Mucosa of stomach (tissue), 1 donor: ENCODE data around the gene SLCO3A1.
"Not testable (repeated sequence)": the region's sequence is repeated elsewhere in the genome, so short reads cannot be mapped to it uniquely, and the experiment has no call there.

Experiments
- H3K27me3 ChIP-seq: one replicate; pipeline ENCODE4 v1.7.0; 2013; ENCODE audit warnings: mild to moderate bottlenecking, low read length; ENCODE audit not compliant: control insufficient read depth, insufficient read depth
- H3K36me3 ChIP-seq: one replicate; pipeline ENCODE4 v1.7.0; 2013; ENCODE audit warnings: low read length; ENCODE audit not compliant: control insufficient read depth, insufficient read depth
- H3K4me1 ChIP-seq: one replicate; pipeline ENCODE4 v1.7.0; 2013; ENCODE audit warnings: mild to moderate bottlenecking, low read length; ENCODE audit not compliant: control insufficient read depth, insufficient read depth
- H3K4me3 ChIP-seq: one replicate; pipeline ENCODE4 v1.7.0; 2013; ENCODE audit warnings: low read length
- H3K9ac ChIP-seq: one replicate; pipeline ENCODE4 v1.7.0; 2013; ENCODE audit warnings: mild to moderate bottlenecking, low read length, moderate library complexity
- H3K9me3 ChIP-seq: one replicate; pipeline ENCODE4 v1.7.0; 2013; ENCODE audit warnings: mild to moderate bottlenecking, low read length, moderate library complexity; ENCODE audit not compliant: control insufficient read depth
- donor health status: Pancreatic carcinoma.

Gene SLCO3A1

DNA sequence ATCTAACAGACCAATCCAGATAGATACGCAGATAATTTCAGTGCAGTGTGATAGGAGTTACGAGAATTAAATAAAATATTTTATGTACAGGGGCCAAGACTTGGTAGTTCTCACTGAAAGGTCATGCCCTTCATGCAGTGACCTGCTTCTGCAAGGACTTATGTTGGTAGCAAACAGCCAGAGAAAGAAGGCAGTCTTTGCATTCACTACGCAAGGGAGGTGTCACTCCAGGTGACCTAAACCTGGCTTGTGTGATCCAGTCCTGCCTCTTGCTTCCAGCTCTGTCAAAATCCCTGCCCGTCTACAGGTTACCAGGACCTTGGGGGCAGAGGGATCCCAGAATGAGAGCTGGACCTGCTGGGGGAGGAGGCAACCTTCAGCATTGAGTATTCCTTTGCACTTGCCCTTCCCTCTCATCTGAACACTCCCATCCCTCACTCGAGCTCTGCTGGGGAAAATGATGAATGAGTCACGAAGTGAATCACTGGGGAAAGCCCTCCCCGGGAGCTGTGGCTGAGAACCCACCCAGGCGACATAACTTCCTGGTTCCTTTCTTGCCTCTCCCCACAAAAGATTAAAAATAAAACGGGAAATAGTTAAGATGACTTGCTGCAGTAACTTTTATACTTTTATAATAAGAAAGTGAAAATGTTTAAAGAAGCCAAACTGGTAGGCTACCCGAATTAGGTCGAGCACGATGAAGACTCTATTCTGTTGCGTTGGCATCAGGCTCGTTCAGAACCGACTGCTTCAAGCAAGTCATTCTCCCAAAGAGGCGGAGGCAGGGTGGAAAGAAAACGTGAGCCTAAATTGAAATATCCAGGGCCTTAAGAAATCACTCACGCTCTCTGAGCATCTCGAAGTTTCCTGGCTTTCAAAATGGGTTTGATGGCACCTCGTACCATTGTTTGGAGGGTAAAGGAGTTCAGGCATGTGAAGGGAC lies 216.1 kb downstream of the SLCO3A1 start:
- no peaks in the 10 kb centered on the region for H3K36me3 ChIP-seq
- H3K9me3 ChIP-seq, result no peaks in the 10 kb centered on the region
- H3K4me1 ChIP-seq, result peaks cover 26% of the 10 kb centered on the region
- no peak overlapping the region for H3K4me3 ChIP-seq
- H3K27me3 ChIP-seq, result no peaks in the 10 kb centered on the region
- H3K9ac ChIP-seq, result no peak overlapping the region

DNA sequence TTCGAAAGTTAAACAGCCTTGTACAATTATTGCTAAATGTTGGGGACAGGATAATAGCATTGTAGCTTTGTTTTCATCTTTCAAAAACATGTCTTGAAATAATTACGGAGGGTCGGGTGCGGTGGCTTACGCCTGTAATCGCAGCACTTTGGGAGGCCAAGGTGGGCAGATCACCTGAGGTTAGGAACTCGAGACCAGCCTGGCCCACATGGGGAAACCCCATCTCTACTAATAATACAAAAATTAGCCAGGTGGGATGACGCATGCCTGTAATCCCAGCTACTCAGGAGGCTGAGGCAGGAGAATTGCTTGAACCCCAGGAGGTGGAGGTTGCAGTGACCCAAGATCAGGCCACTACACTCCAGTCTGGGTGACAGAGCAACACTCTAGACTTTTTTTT lies 216.7 kb downstream of the SLCO3A1 start:
- H3K4me1 ChIP-seq, result peaks cover 31% of the 10 kb centered on the region
- H3K4me3 ChIP-seq, H3K9ac ChIP-seq, H3K36me3 ChIP-seq, H3K9me3 ChIP-seq, H3K27me3 ChIP-seq: not testable (repeated sequence)

DNA sequence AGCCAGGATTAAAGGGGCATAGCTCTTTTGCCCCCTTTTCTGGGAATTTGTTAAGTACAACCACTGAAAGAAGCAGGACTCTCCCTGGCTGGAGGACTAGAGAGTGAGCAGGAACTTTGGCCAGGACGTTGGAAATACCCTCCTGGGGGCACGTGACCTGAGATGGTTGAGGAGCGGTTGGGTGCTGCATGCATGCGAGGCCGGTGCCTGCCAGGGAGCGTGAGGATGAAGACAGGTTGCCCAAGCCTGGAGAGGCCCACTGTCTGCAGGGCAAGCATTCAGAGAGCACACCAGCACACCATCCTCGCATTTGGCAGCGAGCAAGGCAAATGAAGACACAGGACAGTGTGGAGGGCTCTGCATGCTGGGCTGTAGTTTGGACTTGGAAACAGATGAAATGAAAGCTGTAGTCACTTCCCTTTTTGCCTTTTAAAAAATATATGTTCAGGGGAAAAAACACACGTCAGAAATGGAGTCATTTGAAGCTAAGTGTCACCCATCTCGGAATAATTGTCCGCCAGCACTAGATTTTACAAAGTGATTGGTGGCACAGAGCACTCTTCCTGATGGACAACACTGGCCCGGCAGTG lies 217.6 kb downstream of the SLCO3A1 start:
- Histone ChIP-seq H3K36me3 (no peaks in the 10 kb centered on the region), H3K9ac (no peak overlapping the region), H3K27me3 (no peaks in the 10 kb centered on the region), H3K4me1 (peaks cover 33% of the 10 kb centered on the region), H3K9me3 (no peaks in the 10 kb centered on the region), H3K4me3 (no peak overlapping the region)

DNA sequence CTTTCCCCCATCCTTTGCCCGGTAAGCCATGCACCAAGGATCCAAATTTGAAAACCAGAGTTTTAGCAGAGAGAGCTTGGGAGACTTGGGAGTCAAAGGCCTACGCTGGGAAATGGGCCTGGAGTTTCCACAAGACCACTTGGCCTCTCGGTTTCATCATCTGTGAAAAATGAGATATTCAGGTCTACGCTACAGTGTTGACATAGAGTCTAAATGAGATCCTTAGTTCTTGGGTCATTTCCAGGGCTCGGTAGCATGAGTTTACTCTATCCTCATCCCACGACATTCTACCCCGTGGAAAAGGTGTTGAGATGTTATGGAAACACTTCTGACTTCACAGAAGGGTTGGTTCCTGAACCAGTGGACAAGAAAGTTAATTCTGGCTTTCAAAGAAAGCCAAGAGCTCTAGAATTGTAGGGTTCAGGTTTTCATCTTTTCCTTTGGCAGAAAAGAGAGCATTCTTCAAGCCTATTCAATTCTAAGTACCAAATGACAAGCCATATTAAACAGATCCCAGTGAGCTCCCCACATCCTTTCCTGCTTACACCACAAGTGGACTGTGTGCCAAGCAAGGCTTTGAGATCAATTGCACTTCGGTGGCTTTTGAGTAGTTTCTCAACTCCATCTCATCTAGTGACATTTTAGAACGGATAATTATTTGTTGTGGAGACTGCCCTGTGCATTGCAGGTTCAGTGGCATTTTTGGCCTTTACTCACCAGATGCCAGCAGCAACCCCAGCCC lies 219.7 kb downstream of the SLCO3A1 start:
- no peaks in the 10 kb centered on the region for H3K9me3 ChIP-seq
- H3K36me3 ChIP-seq, result no peaks in the 10 kb centered on the region
- no peak overlapping the region for H3K4me3 ChIP-seq
- peaks cover 33% of the 10 kb centered on the region for H3K4me1 ChIP-seq
- H3K9ac ChIP-seq, result no peak overlapping the region
- H3K27me3 ChIP-seq, result no peaks in the 10 kb centered on the region

DNA sequence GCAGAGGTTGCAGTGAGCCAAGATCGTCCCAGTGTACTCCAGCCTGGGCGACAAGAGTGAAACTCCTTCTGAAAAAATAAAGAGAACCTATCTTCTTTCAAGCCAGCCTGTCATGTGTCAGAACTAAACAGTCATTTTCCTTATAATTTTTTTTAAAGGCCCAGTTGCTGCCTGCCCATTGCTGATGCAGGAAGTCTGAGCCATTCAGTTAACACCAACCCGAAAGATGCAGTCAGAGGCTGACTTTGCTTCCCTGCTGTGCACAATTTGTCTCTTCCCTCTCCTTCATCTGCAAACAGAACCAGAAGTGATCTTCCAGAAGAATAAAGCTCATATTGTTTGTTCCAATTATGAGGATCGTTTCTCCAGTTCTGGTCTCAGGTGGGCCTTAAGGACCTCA lies 220.6 kb downstream of the SLCO3A1 start:
- Histone ChIP-seq H3K9me3 (no peaks in the 10 kb centered on the region), H3K4me1 (peaks cover 33% of the 10 kb centered on the region), H3K27me3 (no peaks in the 10 kb centered on the region)

DNA sequence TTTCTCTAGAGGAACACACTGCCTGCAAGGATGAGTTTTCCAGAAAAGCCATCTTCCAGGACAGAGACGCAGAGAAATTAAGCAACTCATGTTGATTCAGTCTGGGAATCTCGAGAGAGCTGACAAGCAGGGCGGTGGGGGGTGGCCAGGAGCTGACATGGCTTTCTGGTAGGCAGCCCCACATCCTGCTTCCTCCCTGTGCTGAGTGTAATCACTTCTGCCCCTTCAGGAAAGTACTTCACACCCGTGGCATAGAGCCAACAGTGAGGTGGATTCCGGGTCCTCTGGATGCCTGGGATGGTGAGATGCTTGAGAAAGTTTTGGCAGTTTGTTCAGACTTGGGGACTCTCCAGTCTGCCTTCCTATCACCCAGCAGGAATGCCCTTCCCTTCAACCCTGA lies 221.1 kb downstream of the SLCO3A1 start:
- H3K4me3 ChIP-seq, result no peak overlapping the region
- no peak overlapping the region for H3K9ac ChIP-seq
- no peaks in the 10 kb centered on the region for H3K27me3 ChIP-seq
- H3K36me3 ChIP-seq, result no peaks in the 10 kb centered on the region
- no peaks in the 10 kb centered on the region for H3K9me3 ChIP-seq
- peaks cover 27% of the 10 kb centered on the region for H3K4me1 ChIP-seq

More for the DNA sequence above, 220.6 kb downstream of the SLCO3A1 start:
- H3K9ac ChIP-seq, result no peak overlapping the region
- no peak overlapping the region for H3K4me3 ChIP-seq
- no peaks in the 10 kb centered on the region for H3K36me3 ChIP-seq

DNA sequence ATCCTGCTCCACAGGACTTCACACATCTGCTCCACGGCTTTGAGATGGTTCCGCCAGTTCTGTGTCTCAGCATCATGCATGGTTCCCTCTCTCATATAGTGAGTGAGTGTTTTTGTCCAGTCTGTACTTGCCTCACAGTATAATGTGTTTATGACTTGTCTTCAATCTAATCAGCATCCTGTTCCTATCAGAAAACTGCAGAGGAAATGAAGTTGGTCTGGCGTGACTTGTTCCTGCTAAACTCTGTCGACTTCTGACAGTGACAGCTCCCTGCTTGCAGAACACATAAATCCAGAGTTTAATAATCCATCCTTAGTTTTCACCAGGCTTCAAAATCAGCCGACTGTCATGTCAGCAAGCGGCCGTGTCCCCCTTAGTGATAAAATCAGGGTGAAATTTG lies 222.3 kb downstream of the SLCO3A1 start:
- no peaks in the 10 kb centered on the region for H3K9me3 ChIP-seq
- no peaks in the 10 kb centered on the region for H3K36me3 ChIP-seq
- no peaks in the 10 kb centered on the region for H3K27me3 ChIP-seq
- no peak overlapping the region for H3K4me3 ChIP-seq
- peaks cover 20% of the 10 kb centered on the region for H3K4me1 ChIP-seq
- no peak overlapping the region for H3K9ac ChIP-seq

DNA sequence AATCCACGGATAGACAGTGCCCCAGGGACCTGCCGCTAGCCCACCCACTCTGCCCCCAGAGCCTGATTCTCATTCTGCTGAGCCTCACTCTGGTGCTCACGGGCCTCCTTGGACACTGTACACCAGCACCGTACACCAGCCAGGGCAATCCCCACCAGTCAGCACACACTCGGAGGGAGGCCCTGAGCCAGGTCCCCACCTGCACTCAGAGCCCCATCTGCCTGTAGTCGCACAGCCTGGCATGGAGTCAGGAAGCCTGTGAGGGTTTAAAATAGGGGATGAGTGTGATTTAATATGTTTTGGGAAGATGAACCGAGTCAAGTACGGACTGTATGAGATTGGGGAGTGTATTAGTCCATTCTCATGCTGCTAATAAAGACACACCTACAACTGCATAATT lies 223.0 kb downstream of the SLCO3A1 start:
- Histone ChIP-seq H3K36me3 (no peaks in the 10 kb centered on the region), H3K4me1 (peaks cover 16% of the 10 kb centered on the region), H3K9ac (no peak overlapping the region)

DNA sequence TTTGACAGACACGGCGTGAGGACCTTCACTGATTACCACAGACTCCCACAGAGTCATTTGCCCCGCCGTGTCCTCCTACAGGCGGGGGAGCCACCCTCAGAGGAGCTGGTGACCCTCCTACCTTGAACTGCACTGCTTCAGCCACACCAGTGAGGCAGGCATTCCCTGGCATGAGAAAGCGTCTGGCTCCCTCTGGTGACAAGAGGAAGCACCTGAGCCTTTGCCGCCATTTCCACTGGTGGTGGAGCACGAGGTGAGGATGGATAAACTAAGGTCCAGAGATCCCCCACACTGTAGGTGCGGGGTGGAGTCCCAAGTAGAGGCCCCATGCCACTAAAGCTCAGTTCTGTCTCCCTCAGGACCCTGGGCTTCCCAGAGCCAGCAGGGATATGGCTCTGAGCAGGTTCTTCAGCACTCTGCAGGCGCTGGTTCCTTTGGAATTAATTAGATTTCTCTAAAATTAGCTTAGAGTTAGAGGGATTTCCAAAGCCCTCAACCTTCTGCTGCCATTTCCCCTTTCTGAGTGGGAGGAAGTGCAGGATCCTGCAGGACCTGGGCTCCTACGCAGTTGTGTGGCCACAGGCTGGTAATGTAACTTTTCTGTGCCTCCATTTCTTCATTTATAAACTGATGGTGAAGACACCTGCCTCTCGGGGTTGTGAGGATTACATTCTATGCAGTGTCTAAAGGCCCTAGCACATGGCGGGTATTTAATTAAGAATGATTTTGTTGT lies 224.0 kb downstream of the SLCO3A1 start:
- H3K27me3 ChIP-seq, result no peaks in the 10 kb centered on the region
- H3K9me3 ChIP-seq, result no peaks in the 10 kb centered on the region
- H3K36me3 ChIP-seq, result no peaks in the 10 kb centered on the region
- H3K4me3 ChIP-seq, result no peak overlapping the region
- peaks cover 7% of the 10 kb centered on the region for H3K4me1 ChIP-seq
- no peak overlapping the region for H3K9ac ChIP-seq

More for the DNA sequence above, 223.0 kb downstream of the SLCO3A1 start:
- no peak overlapping the region for H3K4me3 ChIP-seq
- H3K9me3 ChIP-seq, result no peaks in the 10 kb centered on the region
- H3K27me3 ChIP-seq, result no peaks in the 10 kb centered on the region

DNA sequence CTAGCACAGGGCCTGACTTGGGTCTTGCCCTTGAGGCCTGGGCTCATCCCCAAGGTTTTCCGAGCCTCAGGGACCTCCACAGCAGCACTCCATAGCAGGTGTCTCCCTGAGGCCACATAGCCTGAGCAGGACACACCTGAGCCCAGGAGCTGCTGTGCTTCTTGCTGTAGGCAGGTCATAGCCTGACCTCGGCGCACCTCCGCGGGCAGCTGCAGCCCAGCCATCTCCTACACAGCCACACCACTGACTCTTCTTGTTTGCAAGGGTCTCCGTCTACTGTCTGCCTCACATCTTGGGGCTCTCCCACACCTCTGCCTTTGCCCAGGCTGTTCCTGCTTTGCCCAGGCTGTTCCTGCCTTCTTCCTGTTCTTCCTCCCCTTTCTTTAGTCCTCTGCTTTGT lies 224.8 kb downstream of the SLCO3A1 start:
- no peaks in the 10 kb centered on the region for H3K36me3 ChIP-seq
- no peaks in the 10 kb centered on the region for H3K9me3 ChIP-seq
- no peaks in the 10 kb centered on the region for H3K27me3 ChIP-seq
- H3K9ac ChIP-seq, result no peak overlapping the region
- peaks cover 7% of the 10 kb centered on the region for H3K4me1 ChIP-seq
- H3K4me3 ChIP-seq, result no peak overlapping the region

DNA sequence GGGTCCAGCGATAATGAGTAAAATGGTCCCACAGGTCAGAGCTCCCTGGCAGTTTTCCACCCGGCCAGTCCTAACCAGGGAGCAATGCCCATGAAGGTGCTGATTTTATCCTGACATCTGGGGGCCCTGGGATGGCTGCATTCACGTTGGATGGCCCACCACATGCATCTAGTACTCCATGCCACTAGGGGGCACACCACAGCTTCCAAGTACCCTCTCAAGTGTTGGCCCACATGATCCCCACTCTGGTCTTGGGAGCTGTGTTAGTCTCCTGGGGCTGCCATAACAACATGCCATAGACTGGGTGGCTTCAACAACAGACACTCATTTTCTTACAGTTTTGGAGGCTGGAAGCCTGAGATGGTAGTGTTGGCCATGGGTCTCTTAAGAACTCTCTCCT lies 225.5 kb downstream of the SLCO3A1 start:
- no peaks in the 10 kb centered on the region for H3K36me3 ChIP-seq
- H3K4me1 ChIP-seq, result peaks cover 7% of the 10 kb centered on the region
- no peak overlapping the region for H3K9ac ChIP-seq
- no peaks in the 10 kb centered on the region for H3K9me3 ChIP-seq
- no peaks in the 10 kb centered on the region for H3K27me3 ChIP-seq
- H3K4me3 ChIP-seq, result no peak overlapping the region
